Thyroid gland (tissue), 4 donors: Measurements from ENCODE around the gene GBE1. TPM values are rescaled to one million over a fixed set of nuclear protein-coding genes. Genes with fewer than 3 reads are reported as not detected.

Experiments used
- DNase-seq, 2 donors: peaks; one replicate each; pipeline ENCODE4 v3.0.0-alpha.2; 2019
- H3K27ac ChIP-seq, 3 donors: fragments of 200-600 bp; sonication (generic); 1 replicate in 2 of 3; 2 replicates in 1 of 3; pipeline ENCODE4 v1.5.1; 2016 to 2019; ENCODE audit warnings: mild to moderate bottlenecking in 1 of 3, moderate library complexity in 1 of 3
- H3K27me3 ChIP-seq: fragments of 200-600 bp; sonication (generic); one replicate; pipeline ENCODE4 v1.5.1; 2019
- H3K36me3 ChIP-seq, 2 donors: fragments of 200-600 bp; sonication (generic); one replicate each; pipeline ENCODE4 v1.5.1; 2016 to 2019
- H3K4me1 ChIP-seq, 2 donors: fragments of 200-600 bp; sonication (generic); one replicate each; pipeline ENCODE4 v1.5.1; 2017 to 2019
- H3K4me3 ChIP-seq, 3 donors: fragments of 200-600 bp; sonication (generic); replicated peaks in 1 of 3; 1 replicate in 2 of 3; 2 replicates in 1 of 3; pipeline ENCODE4 v1.5.1; 2016; ENCODE audit warnings: mild to moderate bottlenecking in 1 of 3
- H3K9me3 ChIP-seq: fragments of 200-600 bp; sonication (generic); one replicate; pipeline ENCODE4 v1.5.1; 2017
- CTCF ChIP-seq, 6 experiments: fragments of 200-600 bp in 3 of 6; fragments of 450-650 bp in 3 of 6; sonication (generic) in 3 of 6; IDR thresholded peaks; one replicate each; pipeline ENCODE4 v1.5.1; 2016 to 2019; ENCODE audit warnings: antibody characterized with exemption in 6 of 6, mild to moderate bottlenecking in 2 of 6, inconsistent platforms in 1 of 6, moderate library complexity in 1 of 6
- POLR2A ChIP-seq, 2 donors: fragments of 450-650 bp; IDR thresholded peaks; one replicate each; pipeline ENCODE4 v1.6.1; 2017; ENCODE audit warnings: antibody characterized with exemption in 2 of 2, mild to moderate bottlenecking in 2 of 2, moderate library complexity in 1 of 2
- WGBS, 2 donors: methylation state at CpG; one replicate each; pipeline ENCODE4 v1.1.5; 2017; 5-methylcytosine and 5-hydroxymethylcytosine counted together
- intact Hi-C: fragments of 100-400 bp; cut with DNase I; formaldehyde crosslinking; loops from one replicate; pipeline ENCODE4 v1.15.1; 2023
- total RNA-seq, 4 donors: library from RNA; depleted of rRNA; stranded (reverse); fragments of >200 nt; gene quantifications; one replicate each; pipeline ENCODE4 v1.2.3, GENCODE V29; 2016

Gene GBE1
- total RNA-seq, 4 donors from 2014 or later, result 33.4 to 58.4 (median 40.8) TPM

GRCh38 chr3:81492040-81492439 is 269.4 kb downstream of the GBE1 start:
- DNase-seq, result no peak
- intact Hi-C loops, result no loop called here
- Histone ChIP-seq H3K4me3 (no peak overlapping the region), H3K9me3 (no peaks in the 10 kb centered on the region), H3K36me3 (no peaks in the 10 kb centered on the region), H3K27me3 (no peaks in the 10 kb centered on the region), H3K27ac (no peak overlapping the region), H3K4me1 (no peaks in the 10 kb centered on the region)
- 81 to 84% methylated on average over 4 of the region's 4 CpGs for WGBS, 2 donors
- no peak for TF ChIP-seq POLR2A (IDR thresholded peaks at IDR 0.05)
- no peak for TF ChIP-seq CTCF (IDR thresholded peaks at IDR 0.05)

- WGBS, 2 donors, result 47 to 52% methylated on average over 7 of the region's 7 CpGs
- TF ChIP-seq POLR2A (IDR thresholded peaks at IDR 0.05), result no peak
- TF ChIP-seq CTCF (IDR thresholded peaks at IDR 0.05), result peak; percentile 31 to 71 (median 58)
- H3K27ac ChIP-seq, result no peak overlapping the region
- H3K36me3 ChIP-seq, result no peaks in the 10 kb centered on the region
- H3K4me3 ChIP-seq, result no peak overlapping the region
- DNase-seq, result peak; percentile 63 to 77
- no peaks in the 10 kb centered on the region for H3K27me3 ChIP-seq
- H3K4me1 ChIP-seq, result no peaks in the 10 kb centered on the region
- H3K9me3 ChIP-seq, result no peaks in the 10 kb centered on the region
- intact Hi-C loops, result no loop called here
These were observed 270.7 kb downstream of the GBE1 start for GRCh38 chr3:81490541-81491288.

GRCh38 chr3:81485444-81485865 is 276.0 kb downstream of the GBE1 start:
- Histone ChIP-seq H3K27me3 (no peaks in the 10 kb centered on the region), H3K4me3 (no peak overlapping the region), H3K4me1 (no peaks in the 10 kb centered on the region), H3K9me3 (no peaks in the 10 kb centered on the region), H3K27ac (no peak overlapping the region), H3K36me3 (no peaks in the 10 kb centered on the region)
- no peak for TF ChIP-seq POLR2A (IDR thresholded peaks at IDR 0.05)
- TF ChIP-seq CTCF (IDR thresholded peaks at IDR 0.05), result no peak
- no peak for DNase-seq
- intact Hi-C loops, result no loop called here
- WGBS, 2 donors, result 69 to 81% methylated on average over 5 of the region's 5 CpGs

- no peak overlapping the region for H3K27ac ChIP-seq
- no peaks in the 10 kb centered on the region for H3K36me3 ChIP-seq
- 74 to 85% methylated on average over 5 of the region's 5 CpGs for WGBS, 2 donors
- no peaks in the 10 kb centered on the region for H3K4me1 ChIP-seq
- intact Hi-C loops, result no loop called here
- no peak overlapping the region for H3K4me3 ChIP-seq
- no peaks in the 10 kb centered on the region for H3K27me3 ChIP-seq
- no peak for DNase-seq
- TF ChIP-seq POLR2A (IDR thresholded peaks at IDR 0.05) (no peak), CTCF (IDR thresholded peaks at IDR 0.05) (no peak)
- no peaks in the 10 kb centered on the region for H3K9me3 ChIP-seq
These were observed 276.9 kb downstream of the GBE1 start for GRCh38 chr3:81484520-81484919.

GRCh38 chr3:81483046-81483445 is 278.4 kb downstream of the GBE1 start:
- Histone ChIP-seq H3K27me3 (no peaks in the 10 kb centered on the region), H3K4me1 (no peaks in the 10 kb centered on the region), H3K27ac (no peak overlapping the region), H3K36me3 (no peaks in the 10 kb centered on the region), H3K4me3 (no peak overlapping the region), H3K9me3 (no peaks in the 10 kb centered on the region)
- intact Hi-C loops, result no loop called here
- no peak for DNase-seq
- TF ChIP-seq POLR2A (IDR thresholded peaks at IDR 0.05) (no peak), CTCF (IDR thresholded peaks at IDR 0.05) (no peak)
- 85 to 88% methylated on average over 3 of the region's 3 CpGs for WGBS, 2 donors
